Activated CD8-positive, alpha-beta T cell treated with anti-CD3 and anti-CD28 coated beads for 36 hours (primary cell): Measurements from ENCODE around the gene RPL15. TPM values are rescaled to one million over a fixed set of nuclear protein-coding genes. Genes with fewer than 3 reads are reported as not detected.

Experiments used
- ATAC-seq: fragments of 200-7000 bp; cut with Tn5 transposase; one replicate; pipeline ENCODE4 v1.10.0; 2021; ENCODE audit warnings: mild to moderate bottlenecking, moderate library complexity
- CTCF ChIA-PET: fragments of 350-600 bp; sonication (Branson Sonifier 250); formaldehyde crosslinking; loops from one replicate; lab custom pipeline; 2021; ENCODE audit warnings: antibody characterized with exemption; lab: Charles Lee
- POLR2A ChIA-PET: fragments of 350-600 bp; sonication (Branson Sonifier 250); formaldehyde crosslinking; loops from one replicate; lab custom pipeline; 2021; ENCODE audit warnings: antibody characterized with exemption; lab: Charles Lee
- DNase-seq: peaks from one replicate; pipeline ENCODE4 v3.0.0-alpha.2; 2020
- H3K27ac Mint-ChIP-seq: one replicate; pipeline ENCODE4 v1.8.0; 2021; ENCODE audit warnings: mild to moderate bottlenecking, mixed read lengths
- H3K27me3 Mint-ChIP-seq: one replicate; pipeline ENCODE4 v1.8.0; 2021; ENCODE audit warnings: mixed read lengths
- H3K36me3 Mint-ChIP-seq: one replicate; pipeline ENCODE4 v1.8.0; 2021; ENCODE audit warnings: low read depth, mixed read lengths
- H3K4me1 Mint-ChIP-seq: one replicate; pipeline ENCODE4 v1.8.0; 2021; ENCODE audit warnings: low read depth, mixed read lengths
- H3K4me3 Mint-ChIP-seq: one replicate; pipeline ENCODE4 v1.8.0; 2021; ENCODE audit warnings: mild to moderate bottlenecking, moderate library complexity, mixed read lengths
- H3K9me3 Mint-ChIP-seq: one replicate; pipeline ENCODE4 v1.8.0; 2021; ENCODE audit warnings: mixed read lengths
- intact Hi-C: fragments of 100-400 bp; cut with micrococcal nuclease; formaldehyde crosslinking; loops from one replicate; pipeline ENCODE4 v1.10.0; 2022
- total RNA-seq, 2 experiments: library from RNA; stranded (reverse); gene quantifications; one replicate each; pipeline ENCODE4 v1.2.3, GENCODE V29; 2021
- TF ChIP-seq, protein P1 (sequence below): fragments of 200-600 bp; IDR thresholded peaks from one replicate; pipeline ENCODE4 v1.8.0; 2022; ENCODE audit warnings: antibody characterized with exemption, mild to moderate bottlenecking

RPL15 gene
- total RNA-seq, 2 experiments from 2014 or later: 2,671 to 2,747 TPM

DNA sequence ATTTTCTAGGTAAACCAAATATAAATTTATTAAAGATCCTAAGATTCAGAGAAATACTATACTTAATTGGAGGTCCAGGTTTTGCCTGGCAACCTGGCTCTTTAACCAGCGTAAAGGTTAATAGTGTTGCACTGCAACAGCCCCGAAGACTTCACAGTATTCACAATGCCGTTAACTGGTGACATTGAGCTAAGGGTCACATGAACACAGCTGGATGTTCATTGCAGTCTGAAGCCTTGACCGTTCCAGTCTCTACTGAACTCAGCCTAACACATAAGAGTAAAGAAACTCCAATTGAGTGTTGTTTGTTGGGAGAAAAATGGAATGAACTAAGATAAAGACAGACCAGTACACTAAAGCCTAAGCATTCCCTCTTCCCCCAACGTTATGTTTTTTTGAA lies 27.0 kb upstream of the RPL15 start:
- ATAC-seq (no peak), DNase-seq (no peak)
- ChIA-PET POLR2A (interaction anchor here (3.9 kb wide), 1 partner anchor 27 kb away, joined by 18 read pairs; the partner anchor contains the start of genes NKIRAS1 and RPL15), CTCF (interaction anchor here (1.0 to 2.2 kb wide), 4 partner anchors 20 to 110 kb away, joined by 3 to 11 read pairs (median 5); no protein-coding TSS in a partner anchor)
- Mint-ChIP-seq H3K4me1 (no peaks in the 10 kb centered on the region), H3K36me3 (peaks cover 1% of the 10 kb centered on the region), H3K27me3 (no peaks in the 10 kb centered on the region), H3K4me3 (no peak overlapping the region), H3K9me3 (no peaks in the 10 kb centered on the region), H3K27ac (no peak overlapping the region)
- intact Hi-C loops: no loop called here
- TF ChIP-seq, protein P1, sequence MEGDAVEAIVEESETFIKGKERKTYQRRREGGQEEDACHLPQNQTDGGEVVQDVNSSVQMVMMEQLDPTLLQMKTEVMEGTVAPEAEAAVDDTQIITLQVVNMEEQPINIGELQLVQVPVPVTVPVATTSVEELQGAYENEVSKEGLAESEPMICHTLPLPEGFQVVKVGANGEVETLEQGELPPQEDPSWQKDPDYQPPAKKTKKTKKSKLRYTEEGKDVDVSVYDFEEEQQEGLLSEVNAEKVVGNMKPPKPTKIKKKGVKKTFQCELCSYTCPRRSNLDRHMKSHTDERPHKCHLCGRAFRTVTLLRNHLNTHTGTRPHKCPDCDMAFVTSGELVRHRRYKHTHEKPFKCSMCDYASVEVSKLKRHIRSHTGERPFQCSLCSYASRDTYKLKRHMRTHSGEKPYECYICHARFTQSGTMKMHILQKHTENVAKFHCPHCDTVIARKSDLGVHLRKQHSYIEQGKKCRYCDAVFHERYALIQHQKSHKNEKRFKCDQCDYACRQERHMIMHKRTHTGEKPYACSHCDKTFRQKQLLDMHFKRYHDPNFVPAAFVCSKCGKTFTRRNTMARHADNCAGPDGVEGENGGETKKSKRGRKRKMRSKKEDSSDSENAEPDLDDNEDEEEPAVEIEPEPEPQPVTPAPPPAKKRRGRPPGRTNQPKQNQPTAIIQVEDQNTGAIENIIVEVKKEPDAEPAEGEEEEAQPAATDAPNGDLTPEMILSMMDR: no peak

DNA sequence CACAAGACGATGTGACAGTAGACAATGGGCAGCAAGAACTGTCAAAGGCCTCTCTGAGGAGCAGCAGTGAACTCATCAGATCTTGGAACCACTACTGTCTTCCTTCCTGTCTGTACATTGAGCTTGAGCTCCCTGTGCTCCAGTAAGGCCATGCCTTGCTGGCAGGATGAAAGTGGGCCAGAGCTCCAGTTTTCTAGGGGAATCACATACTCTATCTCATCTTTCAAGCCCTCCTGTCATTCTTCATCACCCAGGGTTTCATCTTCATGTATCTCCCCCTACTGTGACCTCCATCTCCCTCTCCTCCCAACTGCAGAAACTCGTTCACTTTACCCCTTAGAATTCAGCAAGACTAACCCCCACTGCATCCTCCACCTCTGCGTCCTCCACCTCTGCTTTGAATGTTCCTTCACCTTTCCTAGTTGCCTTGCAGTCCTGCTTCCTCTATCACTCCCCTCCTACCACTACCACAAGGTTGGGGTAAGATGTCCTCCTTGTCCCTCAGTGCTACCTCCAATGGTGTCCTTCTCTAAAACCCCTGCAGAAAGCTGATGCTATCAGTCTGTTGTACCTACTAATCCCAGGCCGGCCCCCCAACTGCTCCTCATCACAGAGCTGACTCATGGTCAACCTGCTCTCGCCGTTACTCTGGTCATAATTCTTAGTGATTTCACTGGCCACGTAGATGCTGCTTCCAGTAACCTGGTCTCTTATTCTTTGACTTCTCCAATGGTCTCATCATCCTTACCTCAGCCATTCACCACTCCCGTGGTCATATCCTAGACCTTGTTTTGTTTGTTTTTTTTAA lies 22.5 kb upstream of the RPL15 start:
- ChIA-PET POLR2A (interaction anchor here (0.7 to 1.6 kb wide), 3 partner anchors 21 to 25 kb away, joined by 3 to 5 read pairs (median 3); partner anchors contain the start of genes NKIRAS1 and RPL15), CTCF (no interaction called here)
- Mint-ChIP-seq H3K9me3 (no peaks in the 10 kb centered on the region), H3K4me3 (no peak overlapping the region), H3K4me1 (no peaks in the 10 kb centered on the region), H3K27me3 (no peaks in the 10 kb centered on the region), H3K36me3 (peaks cover 20% of the 10 kb centered on the region), H3K27ac (no peak overlapping the region)
- intact Hi-C loops: no loop called here
- TF ChIP-seq, protein P1: no peak
- ATAC-seq (no peak), DNase-seq (no peak)

DNA sequence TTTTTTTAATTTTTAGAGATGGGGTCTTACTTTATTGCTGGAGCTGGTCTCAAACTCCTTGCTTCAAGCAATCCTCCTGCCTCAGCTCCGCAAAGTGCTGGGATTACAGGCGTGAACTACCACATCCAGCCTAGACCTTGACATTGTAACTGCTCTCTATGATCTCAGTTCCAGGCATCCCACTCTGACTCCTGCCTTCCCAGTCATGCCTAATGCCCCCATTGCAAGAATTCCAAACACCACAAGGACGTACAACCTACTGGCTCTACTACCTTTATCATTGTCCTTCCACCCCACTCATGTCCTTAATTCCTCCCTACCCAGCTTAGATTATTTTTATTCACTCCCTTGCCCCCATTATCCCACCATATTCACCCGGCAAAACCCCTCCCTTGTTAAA lies 21.8 kb upstream of the RPL15 start:
- Mint-ChIP-seq H3K36me3 (peaks cover 20% of the 10 kb centered on the region), H3K4me3 (no peak overlapping the region), H3K27ac (no peak overlapping the region), H3K4me1 (no peaks in the 10 kb centered on the region), H3K27me3 (no peaks in the 10 kb centered on the region), H3K9me3 (no peaks in the 10 kb centered on the region)
- TF ChIP-seq, protein P1: no peak
- ATAC-seq (no peak), DNase-seq (no peak)
- intact Hi-C loops: no loop called here
- POLR2A ChIA-PET: no interaction called here
- CTCF ChIA-PET: no interaction called here

DNA sequence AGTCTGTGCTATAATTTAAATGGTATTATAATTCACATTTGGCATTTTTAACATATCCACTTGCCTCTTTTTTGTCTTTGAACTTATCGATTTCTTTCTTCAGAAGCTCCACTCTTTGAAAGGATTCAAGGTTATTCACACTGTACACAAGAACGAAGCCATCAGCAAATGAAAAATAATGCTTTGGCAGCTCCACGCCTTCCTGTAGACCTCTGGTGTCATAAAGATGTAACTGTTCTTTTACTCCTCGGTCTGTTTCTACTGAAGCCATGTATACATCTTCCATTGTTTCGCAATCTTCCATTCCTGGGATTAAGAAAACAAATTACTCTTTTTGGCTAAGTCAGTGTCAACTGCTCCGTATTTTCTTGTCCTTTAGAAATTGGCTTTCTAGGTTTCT lies 16.2 kb upstream of the RPL15 start:
- Mint-ChIP-seq H3K36me3 (peaks cover 38% of the 10 kb centered on the region), H3K27me3 (no peaks in the 10 kb centered on the region), H3K4me1 (no peaks in the 10 kb centered on the region), H3K9me3 (no peaks in the 10 kb centered on the region), H3K27ac (no peak overlapping the region), H3K4me3 (no peak overlapping the region)
- ChIA-PET CTCF (interaction anchor here (0.6 kb wide), 1 partner anchor 12 kb away, joined by 3 read pairs; no protein-coding TSS in a partner anchor), POLR2A (no interaction called here)
- TF ChIP-seq, protein P1: no peak
- ATAC-seq (no peak), DNase-seq (no peak)
- intact Hi-C loops: no loop called here

DNA sequence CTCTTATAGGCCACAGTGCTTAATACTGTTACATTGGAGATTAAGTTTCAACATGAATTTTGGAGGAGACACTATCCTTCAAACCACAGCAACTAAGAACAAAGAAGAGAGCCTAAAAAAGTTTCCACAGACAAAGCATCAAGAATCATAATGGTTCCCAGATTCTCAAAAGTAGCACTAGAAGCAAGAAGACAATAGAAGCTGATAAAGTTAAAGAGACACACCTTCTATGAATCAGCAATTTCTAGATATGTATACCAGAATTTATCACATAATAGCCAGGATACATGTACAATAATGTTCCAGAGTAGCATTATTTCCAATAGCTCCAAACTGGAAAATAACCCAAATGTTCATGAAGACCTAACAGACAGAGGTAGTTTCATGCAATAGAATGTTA lies 12.4 kb upstream of the RPL15 start:
- DNase-seq: no peak
- CTCF ChIA-PET: no interaction called here
- TF ChIP-seq, protein P1: no peak
- intact Hi-C loops: no loop called here
- Mint-ChIP-seq H3K27me3 (no peaks in the 10 kb centered on the region), H3K9me3 (no peaks in the 10 kb centered on the region), H3K27ac (no peak overlapping the region), H3K36me3 (peaks cover 27% of the 10 kb centered on the region), H3K4me1 (no peaks in the 10 kb centered on the region), H3K4me3 (no peak overlapping the region)
- POLR2A ChIA-PET: interaction anchor here (1.0 kb wide), 1 partner anchor 11 kb away, joined by 3 read pairs; no protein-coding TSS in a partner anchor
- ATAC-seq: no peak
